Glutamatergic neuron (in vitro differentiated cells): Measurements from ENCODE around the gene INHBC. TPM values are rescaled to one million over a fixed set of nuclear protein-coding genes. Genes with fewer than 3 reads are reported as not detected.

Source experiments
- DNase-seq: peaks from one replicate; pipeline ENCODE4 v3.0.0; 2022
- H3K27ac Mint-ChIP-seq: one replicate; pipeline ENCODE4 v1.8.0; 2020; ENCODE audit warnings: mild to moderate bottlenecking, mixed read lengths, inconsistent platforms; ENCODE audit not compliant: unreplicated experiment
- H3K27me3 Mint-ChIP-seq: one replicate; pipeline ENCODE4 v1.8.0; 2020; ENCODE audit warnings: mild to moderate bottlenecking, moderate library complexity, mixed read lengths, inconsistent platforms; ENCODE audit not compliant: unreplicated experiment
- H3K36me3 Mint-ChIP-seq: one replicate; pipeline ENCODE4 v1.8.0; 2020; ENCODE audit warnings: mild to moderate bottlenecking, mixed read lengths, inconsistent platforms; ENCODE audit not compliant: unreplicated experiment
- H3K4me1 Mint-ChIP-seq: one replicate; pipeline ENCODE4 v1.8.0; 2020; ENCODE audit warnings: mild to moderate bottlenecking, low read depth, mixed read lengths, inconsistent platforms; ENCODE audit not compliant: unreplicated experiment
- H3K4me3 Mint-ChIP-seq: one replicate; pipeline ENCODE4 v1.8.0; 2020; ENCODE audit warnings: mild to moderate bottlenecking, mixed read lengths, inconsistent platforms; ENCODE audit not compliant: unreplicated experiment
- H3K9me3 Mint-ChIP-seq: one replicate; pipeline ENCODE4 v1.8.0; 2020; ENCODE audit warnings: mild to moderate bottlenecking, moderate library complexity, mixed read lengths, inconsistent platforms; ENCODE audit not compliant: unreplicated experiment
- total RNA-seq: library from RNA; stranded (reverse); fragmentation: NEBNext Ultra II Directional; extraction: Animal tissue kit (Norgen Biotek cat#: 25700); gene quantifications from one replicate; pipeline ENCODE4 v1.2.1, GENCODE V29; 2021; ENCODE audit not compliant: unreplicated experiment
- TF ChIP-seq, protein P1 (sequence below): fragments of 200-600 bp; sonication (generic); IDR thresholded peaks from one replicate; pipeline ENCODE4 v1.5.0; 2021; ENCODE audit not compliant: partially characterized antibody, unreplicated experiment

INHBC gene
- total RNA-seq, 1 donor from 2014 or later, result not detected

- Mint-ChIP-seq H3K9me3 (peaks cover 15% of the 10 kb centered on the region), H3K4me3 (peak overlapping the region; percentile 94), H3K27ac (peak overlapping the region; percentile 64), H3K4me1 (peaks cover 15% of the 10 kb centered on the region), H3K27me3 (peaks cover 28% of the 10 kb centered on the region), H3K36me3 (peaks cover 5% of the 10 kb centered on the region)
- DNase-seq, result no peak
- TF ChIP-seq, protein P1, sequence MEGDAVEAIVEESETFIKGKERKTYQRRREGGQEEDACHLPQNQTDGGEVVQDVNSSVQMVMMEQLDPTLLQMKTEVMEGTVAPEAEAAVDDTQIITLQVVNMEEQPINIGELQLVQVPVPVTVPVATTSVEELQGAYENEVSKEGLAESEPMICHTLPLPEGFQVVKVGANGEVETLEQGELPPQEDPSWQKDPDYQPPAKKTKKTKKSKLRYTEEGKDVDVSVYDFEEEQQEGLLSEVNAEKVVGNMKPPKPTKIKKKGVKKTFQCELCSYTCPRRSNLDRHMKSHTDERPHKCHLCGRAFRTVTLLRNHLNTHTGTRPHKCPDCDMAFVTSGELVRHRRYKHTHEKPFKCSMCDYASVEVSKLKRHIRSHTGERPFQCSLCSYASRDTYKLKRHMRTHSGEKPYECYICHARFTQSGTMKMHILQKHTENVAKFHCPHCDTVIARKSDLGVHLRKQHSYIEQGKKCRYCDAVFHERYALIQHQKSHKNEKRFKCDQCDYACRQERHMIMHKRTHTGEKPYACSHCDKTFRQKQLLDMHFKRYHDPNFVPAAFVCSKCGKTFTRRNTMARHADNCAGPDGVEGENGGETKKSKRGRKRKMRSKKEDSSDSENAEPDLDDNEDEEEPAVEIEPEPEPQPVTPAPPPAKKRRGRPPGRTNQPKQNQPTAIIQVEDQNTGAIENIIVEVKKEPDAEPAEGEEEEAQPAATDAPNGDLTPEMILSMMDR, result peak; percentile 37
Observed at GRCh38 chr12:57462912-57463253, 28.3 kb downstream of the INHBC start.

- Mint-ChIP-seq H3K9me3 (peaks cover 10% of the 10 kb centered on the region), H3K4me3 (peak overlapping the region; percentile 48), H3K27me3 (peaks cover 23% of the 10 kb centered on the region), H3K4me1 (peaks cover 8% of the 10 kb centered on the region), H3K36me3 (peaks cover 5% of the 10 kb centered on the region), H3K27ac (no peak overlapping the region)
- DNase-seq, result no peak
- TF ChIP-seq, protein P1, result no peak
Observed at GRCh38 chr12:57464569-57464968, 30.0 kb downstream of the INHBC start.

DNA sequence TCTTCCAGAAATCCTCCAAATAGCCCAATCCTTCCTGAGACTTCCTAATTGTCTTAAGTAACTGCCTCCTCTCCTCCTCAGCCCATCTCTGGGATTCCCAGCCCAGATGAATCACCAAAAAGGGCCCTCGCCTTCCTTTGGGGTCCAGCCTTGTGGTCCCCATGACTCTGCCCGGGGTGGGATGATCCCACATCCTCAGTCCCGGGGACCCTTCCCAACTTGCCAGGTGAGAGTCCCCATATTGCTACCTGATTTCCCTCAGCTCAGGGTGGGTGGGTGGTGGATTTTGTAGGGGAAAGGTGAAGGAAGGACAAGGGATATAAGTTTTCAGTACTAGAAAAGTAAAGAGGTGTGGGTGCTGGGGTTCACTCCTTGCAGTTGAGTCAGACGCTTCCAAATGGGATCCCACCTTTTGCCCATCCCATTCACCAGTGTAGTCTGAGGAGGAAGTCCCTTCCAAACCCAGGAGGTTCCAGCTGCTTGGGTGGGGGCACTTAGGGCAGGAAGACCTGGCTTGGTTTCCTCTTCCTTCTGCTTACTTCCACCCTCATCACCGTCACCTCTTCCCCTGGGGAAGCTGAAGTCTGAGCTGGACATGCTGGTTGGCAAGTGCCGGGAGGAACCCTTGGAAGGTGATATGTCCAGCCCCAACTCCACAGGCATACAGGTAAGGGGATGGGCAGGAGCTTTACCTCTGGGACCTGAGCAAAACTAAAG, 30.6 kb downstream of the INHBC start:
- Mint-ChIP-seq H3K4me1 (peaks cover 8% of the 10 kb centered on the region), H3K36me3 (peaks cover 5% of the 10 kb centered on the region), H3K4me3 (no peak overlapping the region), H3K27ac (no peak overlapping the region), H3K9me3 (peaks cover 10% of the 10 kb centered on the region), H3K27me3 (peaks cover 23% of the 10 kb centered on the region)
- TF ChIP-seq, protein P1, result no peak
- no peak for DNase-seq

DNA sequence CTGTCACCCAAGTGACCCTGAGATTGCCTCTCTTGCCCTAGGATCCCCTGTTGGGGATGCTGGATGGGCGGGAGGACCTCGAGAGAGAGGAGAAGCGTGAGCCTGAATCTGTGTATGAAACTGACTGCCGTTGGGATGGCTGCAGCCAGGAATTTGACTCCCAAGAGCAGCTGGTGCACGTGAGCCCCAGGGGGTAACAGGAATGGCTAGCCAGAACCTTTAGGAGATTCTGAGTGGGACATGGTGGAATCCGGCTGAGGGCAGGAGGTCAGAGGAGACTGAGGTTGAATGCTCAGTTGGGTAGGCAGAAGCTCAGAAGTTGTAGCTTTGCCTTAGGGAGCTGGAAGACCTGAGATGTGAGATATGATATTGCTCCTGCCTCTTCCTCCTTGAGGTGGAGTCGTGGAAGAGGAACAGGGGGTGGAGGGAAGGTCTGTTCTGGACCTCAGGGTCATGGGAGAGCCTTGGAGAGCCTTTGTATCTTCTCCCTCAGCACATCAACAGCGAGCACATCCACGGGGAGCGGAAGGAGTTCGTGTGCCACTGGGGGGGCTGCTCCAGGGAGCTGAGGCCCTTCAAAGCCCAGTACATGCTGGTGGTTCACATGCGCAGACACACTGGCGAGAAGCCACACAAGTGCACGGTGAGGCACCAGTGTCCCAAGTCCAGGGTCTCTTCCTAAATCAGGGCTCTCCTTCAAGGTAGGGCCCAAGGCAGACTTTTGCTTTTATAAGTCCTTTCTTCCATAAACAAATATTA, 31.3 kb downstream of the INHBC start:
- TF ChIP-seq, protein P1, result no peak
- Mint-ChIP-seq H3K4me3 (no peak overlapping the region), H3K27ac (no peak overlapping the region), H3K9me3 (peaks cover 9% of the 10 kb centered on the region), H3K27me3 (peaks cover 19% of the 10 kb centered on the region), H3K36me3 (peaks cover 5% of the 10 kb centered on the region), H3K4me1 (peaks cover 4% of the 10 kb centered on the region)
- no peak for DNase-seq
